ENCODE data around the gene SLC22A31. TPM values are rescaled to one million over a fixed set of nuclear protein-coding genes. Genes with fewer than 3 reads are reported as not detected.

SLC22A31 gene
- total RNA-seq, 2 donors from 2014 or later, result 1.6 to 3.7 TPM

DNA sequence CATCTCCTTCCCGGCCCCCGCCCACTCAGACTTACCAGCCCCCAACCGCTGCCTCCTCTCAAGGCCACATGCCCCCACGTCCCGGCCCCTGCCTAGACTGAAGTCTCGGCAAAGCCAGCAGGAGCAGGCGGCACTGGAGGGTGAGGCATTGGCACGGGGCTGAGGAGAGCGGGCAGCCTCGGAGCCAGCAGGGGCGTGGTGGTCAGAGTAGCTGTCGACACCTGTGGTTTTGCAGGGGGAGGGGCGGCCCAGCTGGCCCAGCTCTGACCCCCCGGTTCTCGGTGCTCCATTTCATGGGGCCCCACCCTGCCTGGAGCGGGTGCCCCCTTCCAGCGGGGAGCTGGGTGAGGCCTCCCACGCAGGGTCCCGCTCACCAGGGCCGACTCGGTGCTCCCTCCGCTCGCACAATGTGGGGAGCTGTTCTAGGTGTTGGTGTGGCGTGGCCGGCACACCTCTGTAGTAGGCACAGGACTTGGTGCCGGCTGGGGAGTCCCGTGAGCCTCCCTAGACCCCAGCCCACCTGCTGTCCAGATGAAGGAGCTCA, 24.1 kb downstream of the SLC22A31 start:
- Mint-ChIP-seq H3K36me3 (no peaks in the 10 kb centered on the region), H3K9me3 (no peaks in the 10 kb centered on the region), H3K27ac (no peak overlapping the region)
- DNase-seq (ENCODE audit: low spot score in 2 of 2), result no peak
- ATAC-seq, result no peak

DNA sequence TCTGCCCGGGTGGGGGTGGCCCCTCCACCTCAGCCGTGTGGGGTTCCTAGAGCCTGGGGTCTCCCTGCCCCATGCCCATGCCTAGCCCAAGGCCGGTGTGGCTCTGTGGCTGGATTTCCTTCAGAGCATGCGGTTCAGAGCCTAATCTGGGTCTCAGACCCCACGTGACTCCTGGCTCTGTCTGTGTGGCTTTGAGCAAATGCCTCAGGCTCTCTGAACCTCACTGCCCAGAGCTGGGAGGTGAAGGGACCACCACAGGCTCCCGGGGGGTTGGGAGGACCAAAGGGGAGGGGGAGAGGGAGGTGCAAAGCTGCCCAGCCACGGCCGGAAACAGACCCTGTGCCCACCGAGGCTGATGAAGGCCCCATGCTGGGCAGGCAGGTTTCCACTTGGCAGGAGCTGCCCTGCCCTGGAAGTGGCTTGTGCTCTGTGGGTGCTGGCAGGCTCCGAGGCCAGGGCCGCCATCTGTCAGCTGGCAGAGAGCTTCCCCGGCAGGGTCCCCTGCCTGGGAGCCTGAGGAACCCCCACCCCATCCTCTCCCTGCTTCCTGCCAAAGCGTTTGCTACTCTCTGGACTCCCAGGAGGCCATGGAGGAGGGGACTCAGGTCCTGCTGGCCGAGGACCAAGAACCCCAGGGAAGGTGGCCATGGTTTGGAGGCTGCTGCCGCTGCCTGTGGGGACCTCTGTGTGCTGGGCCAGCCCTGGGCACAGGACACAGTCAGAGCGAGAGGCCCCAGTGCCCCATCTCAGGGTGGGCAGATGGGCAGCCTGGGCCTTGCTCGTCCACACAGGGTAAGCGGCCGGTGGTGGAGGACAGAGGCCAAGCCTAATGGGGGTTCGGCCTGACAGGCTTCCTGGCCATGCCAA, 24.8 kb downstream of the SLC22A31 start:
- Mint-ChIP-seq H3K9me3 (no peaks in the 10 kb centered on the region), H3K36me3 (no peaks in the 10 kb centered on the region), H3K27ac (no peak overlapping the region)
- ATAC-seq, result no peak
- DNase-seq (ENCODE audit: low spot score in 2 of 2), result no peak

DNA sequence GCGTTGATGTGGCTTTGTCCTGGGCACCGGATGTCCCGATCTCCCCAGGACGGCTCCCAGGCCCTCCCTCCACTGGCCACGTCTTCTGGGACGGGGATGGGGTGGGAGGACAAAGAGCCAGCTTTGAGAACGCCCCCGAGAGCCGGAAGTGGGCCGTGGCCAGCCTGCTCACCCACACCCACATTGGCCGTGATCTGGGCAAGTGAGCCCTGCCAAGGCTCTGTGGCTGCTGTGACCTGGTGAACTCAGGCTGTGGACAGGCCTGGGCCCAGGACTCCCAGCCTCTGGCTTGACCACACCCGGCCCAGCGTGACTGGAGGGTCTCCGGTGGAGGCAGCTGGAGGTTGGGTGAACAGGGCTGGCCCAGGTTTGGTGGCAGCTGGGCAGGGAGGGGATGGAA, 25.5 kb downstream of the SLC22A31 start:
- DNase-seq (ENCODE audit: low spot score in 2 of 2) (no peak), ATAC-seq (no peak)
- H3K9me3 Mint-ChIP-seq, result no peaks in the 10 kb centered on the region
- no peak overlapping the region for H3K27ac Mint-ChIP-seq
- H3K36me3 Mint-ChIP-seq, result no peaks in the 10 kb centered on the region

DNA sequence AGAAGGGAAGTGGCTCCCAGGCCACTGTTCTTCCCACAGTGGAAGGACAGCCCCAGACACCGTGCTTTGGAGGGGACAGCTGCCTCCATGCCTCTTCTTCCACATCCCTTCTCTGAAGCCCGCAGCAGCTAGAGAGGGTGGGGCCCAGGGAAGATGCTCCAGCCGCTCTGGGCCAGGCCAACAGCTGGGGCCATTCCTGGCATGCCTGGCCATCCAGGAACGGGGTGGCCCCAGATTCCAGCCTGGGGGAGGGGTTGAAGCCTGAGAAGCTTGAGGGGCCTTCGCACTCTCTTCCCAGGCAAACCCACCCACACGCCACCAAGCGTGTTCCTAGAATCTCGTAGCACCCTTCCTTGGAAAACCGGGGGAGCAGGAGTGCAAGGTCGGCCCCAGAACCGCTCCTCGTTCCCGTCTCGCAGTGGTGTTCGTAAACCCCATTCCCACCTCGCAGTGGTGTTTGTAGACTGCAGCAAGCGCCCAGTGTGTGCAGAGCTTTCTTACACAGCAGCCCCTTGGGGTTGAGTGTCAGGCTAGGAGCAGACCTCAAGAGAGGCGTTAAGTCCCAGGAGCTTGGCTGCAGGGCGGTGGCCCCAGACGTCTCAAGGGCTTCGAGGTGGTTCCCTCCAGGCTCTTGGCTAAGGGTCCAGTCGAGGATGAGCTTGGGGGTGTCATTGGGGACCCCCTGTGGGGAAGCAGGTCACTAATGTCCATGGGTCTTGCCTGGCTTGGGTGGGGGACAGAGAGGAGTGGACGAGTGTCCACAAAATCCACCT, 26.1 kb downstream of the SLC22A31 start:
- DNase-seq (ENCODE audit: low spot score in 2 of 2) (no peak), ATAC-seq (no peak)
- H3K9me3 Mint-ChIP-seq, result no peaks in the 10 kb centered on the region
- H3K36me3 Mint-ChIP-seq, result no peaks in the 10 kb centered on the region
- H3K27ac Mint-ChIP-seq, result peak overlapping the region in 1 of 2 donors; percentile 14

DNA sequence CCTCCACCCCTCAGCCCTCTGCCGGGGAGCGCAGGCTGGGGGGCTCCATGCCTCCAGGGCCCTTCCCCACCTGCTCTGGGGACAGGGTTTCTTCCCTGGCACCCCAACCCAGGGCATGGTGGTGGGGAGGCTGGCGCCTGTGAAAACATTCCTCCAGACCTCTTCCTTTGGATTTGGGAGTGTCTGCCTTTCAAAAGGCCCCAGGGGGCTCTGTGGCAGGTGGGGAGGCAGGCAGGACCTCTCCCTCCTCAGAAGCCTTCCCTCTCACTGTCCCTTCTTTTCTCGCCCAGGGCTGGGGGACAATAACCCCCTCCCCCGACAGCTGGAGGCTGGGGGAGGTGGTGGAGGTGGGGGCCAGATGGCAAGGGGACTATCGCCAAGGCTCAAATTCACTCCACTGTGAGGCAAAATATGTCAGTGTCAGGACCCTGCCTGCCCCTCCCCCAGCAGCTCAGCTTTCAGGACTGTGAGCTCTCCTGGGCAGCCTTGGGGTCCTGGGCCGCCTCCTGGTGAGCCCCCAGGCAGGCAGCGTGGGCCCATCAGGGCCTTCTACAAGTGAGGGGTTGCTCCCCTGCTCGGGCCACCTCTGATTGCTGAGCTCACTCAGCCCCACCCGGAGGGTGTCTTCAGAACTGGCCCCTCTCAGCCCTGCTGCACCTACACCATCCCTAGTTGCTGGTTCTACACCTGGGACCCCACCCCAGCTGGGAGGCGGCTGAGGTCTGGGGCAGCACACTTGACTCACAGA, 27.0 kb downstream of the SLC22A31 start:
- ATAC-seq (no peak), DNase-seq (ENCODE audit: low spot score in 2 of 2) (no peak)
- no peaks in the 10 kb centered on the region for H3K9me3 Mint-ChIP-seq
- H3K36me3 Mint-ChIP-seq, result no peaks in the 10 kb centered on the region
- H3K27ac Mint-ChIP-seq, result no peak overlapping the region

DNA sequence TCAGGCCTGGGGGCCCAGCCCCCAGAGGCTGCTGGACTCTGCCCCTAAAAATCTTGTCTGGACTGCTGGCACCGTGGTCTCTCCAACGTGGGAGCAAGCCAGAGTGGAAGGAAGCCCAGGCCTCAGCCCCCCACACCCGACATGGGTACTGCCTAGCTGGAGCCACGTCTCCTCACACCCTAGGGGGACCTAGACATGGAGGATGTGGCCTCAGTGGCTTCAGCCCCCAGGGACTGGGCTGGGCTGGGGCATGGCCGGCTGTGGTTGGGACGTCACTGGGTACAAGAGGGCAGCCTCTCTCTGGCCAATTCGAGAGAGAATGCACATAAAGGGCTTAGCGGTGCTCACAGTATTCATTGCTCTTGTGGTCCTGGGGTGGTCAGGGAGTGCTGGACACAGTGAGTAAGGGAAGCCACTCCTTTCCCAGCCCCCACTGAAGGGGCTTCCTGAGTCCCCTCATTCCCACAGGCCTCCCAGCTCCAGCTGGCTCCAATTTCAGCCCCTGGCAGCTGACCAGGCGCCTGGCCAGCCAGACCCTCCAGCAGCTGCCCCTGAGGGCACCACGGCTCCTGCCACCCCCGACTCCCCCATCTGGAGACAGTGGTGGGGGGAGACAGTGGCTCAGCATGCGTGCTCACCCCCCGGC, 27.7 kb downstream of the SLC22A31 start:
- no peak for DNase-seq (ENCODE audit: low spot score in 2 of 2)
- no peaks in the 10 kb centered on the region for H3K36me3 Mint-ChIP-seq
- ATAC-seq, result no peak
- no peak overlapping the region for H3K27ac Mint-ChIP-seq
- no peaks in the 10 kb centered on the region for H3K9me3 Mint-ChIP-seq

DNA sequence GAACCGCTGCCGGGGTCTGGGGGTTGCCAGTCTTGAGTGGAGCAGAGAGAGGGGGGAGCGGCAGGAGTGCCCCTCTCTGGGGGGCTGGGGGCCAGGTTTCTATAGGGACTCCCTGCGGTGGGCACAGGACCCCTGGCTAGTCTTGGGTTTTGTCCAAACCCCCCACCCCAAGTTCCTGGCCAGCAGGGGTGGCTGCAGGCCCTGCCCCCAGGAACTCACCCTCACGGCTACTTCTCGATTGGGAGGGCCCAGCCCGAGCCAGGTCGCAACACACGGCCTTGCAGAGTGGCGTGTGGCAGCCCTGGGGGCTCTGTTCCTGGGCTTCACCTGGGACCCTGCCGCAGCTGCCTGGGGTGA, 28.2 kb downstream of the SLC22A31 start:
- Mint-ChIP-seq H3K27ac (no peak overlapping the region), H3K36me3 (no peaks in the 10 kb centered on the region), H3K9me3 (no peaks in the 10 kb centered on the region)
- ATAC-seq (no peak), DNase-seq (ENCODE audit: low spot score in 2 of 2) (no peak)

DNA sequence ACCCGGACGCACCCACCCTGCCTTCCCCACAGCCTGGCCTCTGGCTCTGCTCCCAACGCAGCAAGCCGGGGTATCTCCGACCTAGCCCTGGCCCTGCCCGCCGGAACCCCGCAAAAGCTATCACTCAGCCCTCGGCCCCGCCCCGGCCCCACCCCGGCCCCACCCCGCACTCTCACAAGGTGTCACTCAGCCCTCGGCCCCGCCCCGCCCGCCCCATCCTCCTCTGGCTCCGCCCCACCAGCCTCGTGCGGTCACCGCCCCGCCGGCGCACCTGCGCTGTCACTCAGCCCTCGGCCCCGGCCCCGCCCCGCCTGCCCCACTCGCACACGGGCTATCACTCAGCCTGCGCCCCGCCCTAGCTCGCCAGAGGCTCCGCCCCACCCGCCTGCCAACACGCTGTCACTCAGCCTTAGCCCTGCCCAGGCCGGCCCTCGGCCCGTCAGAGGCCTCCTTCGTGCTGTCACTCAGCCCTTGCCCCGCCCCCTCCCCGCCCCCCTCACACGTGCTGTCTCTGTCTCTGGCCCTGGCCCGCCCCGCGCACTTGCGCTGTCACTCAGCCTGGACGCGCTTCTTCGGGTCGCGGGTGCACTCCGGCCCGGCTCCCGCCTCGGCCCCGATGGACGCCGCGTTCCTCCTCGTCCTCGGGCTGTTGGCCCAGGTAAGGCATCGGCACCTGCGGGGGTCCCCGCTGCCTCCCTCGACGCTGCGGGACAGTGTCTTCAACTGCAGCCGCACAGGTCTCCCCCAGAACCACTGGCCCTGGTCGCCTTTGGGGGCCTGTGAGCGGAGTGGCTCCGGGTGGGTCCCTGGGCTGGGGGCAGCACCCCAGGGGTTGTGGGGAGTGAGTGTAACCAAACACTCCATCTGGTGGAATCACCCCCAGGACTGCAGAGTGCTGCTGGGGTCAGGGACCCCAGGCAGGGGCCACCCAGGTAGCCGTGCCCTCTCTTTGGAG, 28.8 kb downstream of the SLC22A31 start, which contains the start of gene CDH15:
CDH15 (plus strand) TSS at position 533 of the 955 bp plus-strand sequence; CDS start at position 617, 84 bp downstream.
- ATAC-seq, result peak; percentile 91 to 94
- Mint-ChIP-seq H3K36me3 (no peaks in the 10 kb centered on the region), H3K9me3 (no peaks in the 10 kb centered on the region), H3K27ac (no peak within 1 kb of the TSS)
- peak; percentile 90 to 93 for DNase-seq (ENCODE audit: low spot score in 2 of 2)

DNA sequence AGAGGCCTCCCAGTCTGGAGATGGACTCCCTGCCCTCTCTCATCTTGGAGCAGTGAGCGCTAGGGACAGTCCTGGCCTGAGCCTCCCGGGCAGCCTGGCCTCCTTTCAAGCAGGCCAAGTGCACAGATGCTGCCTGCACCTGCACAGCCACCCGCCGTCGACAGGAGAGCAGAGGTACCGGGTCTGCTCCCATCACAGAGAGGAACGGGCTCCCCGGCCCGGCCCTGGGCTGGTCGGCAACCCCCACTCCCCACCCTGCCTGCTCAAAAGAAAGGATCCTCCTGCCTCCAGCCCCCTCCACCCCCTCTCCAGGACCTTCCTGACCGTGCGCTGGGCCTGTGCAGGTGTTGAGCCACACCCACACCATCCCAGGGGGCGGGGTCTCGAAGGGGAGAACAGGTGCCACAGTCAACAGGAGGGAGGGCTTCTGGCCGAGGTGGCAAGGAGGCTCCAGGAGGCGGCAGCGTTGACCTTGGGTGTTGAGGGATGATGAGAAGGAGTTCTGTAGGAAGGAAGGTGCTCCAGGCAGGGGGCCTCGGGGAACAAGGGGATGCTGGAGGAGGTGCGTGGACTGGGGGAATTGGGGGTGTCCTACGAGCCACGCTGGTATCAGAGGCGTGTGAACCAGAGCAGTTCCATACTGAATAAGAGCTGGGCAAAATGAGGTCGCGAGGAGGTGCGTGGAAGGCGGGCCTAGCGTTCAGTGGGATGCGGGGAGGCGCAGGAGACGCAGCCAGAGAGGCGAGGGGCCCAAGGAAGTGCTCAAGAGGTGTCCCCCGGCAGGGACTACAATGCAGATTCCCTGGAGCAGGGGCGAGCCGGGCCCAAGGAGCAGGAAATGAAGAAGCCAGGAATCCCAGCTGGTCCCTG, 29.8 kb downstream of the SLC22A31 start:
- no peak for ATAC-seq
- Mint-ChIP-seq H3K36me3 (no peaks in the 10 kb centered on the region), H3K9me3 (no peaks in the 10 kb centered on the region), H3K27ac (no peak overlapping the region)
- DNase-seq (ENCODE audit: low spot score in 2 of 2), result no peak

DNA sequence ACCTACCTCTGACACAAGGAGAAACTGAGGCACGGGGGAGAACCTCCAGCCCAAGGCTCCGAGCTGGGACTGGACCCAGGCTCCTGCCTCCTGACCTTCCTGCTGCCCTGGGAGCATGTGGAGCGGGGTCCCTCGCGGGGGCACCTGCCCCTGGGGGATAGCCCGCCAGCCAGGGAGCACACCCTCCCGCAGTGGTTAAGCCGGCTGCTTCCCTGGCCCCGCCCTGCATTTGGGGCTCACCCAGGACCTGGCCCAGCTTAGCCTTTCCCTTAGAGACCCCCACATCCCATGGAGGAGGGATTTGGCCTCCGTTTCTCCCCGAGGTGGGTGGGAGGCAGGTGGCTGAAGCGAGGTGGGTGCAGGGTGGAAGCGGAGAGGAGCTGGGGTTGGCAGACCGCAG, 30.6 kb downstream of the SLC22A31 start:
- ATAC-seq (no peak), DNase-seq (ENCODE audit: low spot score in 2 of 2) (no peak)
- H3K27ac Mint-ChIP-seq, result no peak overlapping the region
- no peaks in the 10 kb centered on the region for H3K9me3 Mint-ChIP-seq
- no peaks in the 10 kb centered on the region for H3K36me3 Mint-ChIP-seq

DNA sequence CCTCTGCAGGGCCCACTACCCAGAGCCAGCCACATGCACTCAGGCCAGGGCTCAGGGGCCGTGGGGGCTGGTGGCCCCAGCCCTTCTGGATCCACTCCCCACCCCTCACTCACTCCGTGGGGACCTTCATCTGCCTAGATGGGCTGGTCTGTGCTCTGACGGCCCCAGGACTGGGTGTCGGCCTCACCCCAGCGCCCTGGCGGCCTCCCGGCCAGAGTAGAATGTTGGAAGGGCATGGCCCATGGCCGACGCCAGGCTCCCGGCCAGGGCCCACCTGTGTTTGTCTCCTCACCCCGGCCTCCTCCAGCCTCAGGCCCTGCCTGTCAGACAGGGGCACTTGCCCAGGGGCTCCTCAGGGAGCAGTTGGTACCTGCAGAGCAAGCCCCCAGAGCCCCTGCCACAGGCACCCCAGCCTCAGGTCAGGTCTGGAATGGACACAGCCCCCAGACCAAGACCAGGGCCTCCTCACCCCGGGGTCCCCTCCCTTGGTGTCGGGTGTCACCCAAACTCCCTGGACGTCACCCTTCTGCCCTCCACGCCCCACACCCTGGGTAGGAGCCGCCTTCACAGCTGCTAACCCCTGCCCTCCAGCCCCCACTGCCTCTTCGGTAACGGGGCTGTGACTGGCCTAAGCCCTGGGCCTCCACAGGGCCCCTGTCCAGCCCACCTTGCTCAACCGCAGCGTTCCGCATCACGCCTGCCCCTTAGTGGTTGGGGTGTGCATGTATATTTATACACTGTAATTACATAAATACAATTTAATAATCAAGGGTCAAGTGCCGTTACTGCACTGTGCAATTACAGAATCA, 31.8 kb downstream of the SLC22A31 start:
- H3K9me3 Mint-ChIP-seq, result no peaks in the 10 kb centered on the region
- ATAC-seq (no peak), DNase-seq (ENCODE audit: low spot score in 2 of 2) (no peak)
- peak overlapping the region in 1 of 2 donors; percentile 59 for H3K27ac Mint-ChIP-seq
- H3K36me3 Mint-ChIP-seq, result no peaks in the 10 kb centered on the region

DNA sequence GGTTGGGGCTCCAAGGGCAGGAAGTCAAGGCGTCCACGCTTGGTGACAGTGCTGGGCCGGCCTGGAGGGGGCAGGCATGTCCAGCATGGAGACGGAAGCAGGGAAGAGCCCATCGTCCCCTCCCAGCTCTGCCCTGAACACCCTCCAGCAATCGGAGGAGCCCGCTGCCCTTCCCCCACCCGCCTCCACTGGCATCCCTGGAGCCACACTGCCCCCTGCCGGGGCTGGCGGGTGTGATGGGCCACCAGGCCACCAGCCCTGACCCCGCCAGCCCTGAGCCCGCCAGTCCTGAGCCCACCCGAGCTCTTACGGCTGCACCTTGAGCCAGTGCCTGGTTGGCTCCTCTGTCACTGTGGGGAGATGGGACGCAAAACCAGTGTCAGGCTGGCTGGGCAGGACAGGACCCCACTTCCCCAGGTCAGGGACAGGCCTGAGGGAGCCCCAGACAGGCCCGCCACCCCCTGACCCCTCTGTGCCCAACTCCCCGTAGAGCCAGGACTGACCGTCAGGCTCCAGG, 32.9 kb downstream of the SLC22A31 start:
- peak; percentile 42 to 46 for ATAC-seq
- Mint-ChIP-seq H3K9me3 (no peaks in the 10 kb centered on the region), H3K36me3 (no peaks in the 10 kb centered on the region), H3K27ac (peak overlapping the region in 1 of 2 donors; percentile 59)
- peak; percentile 83 to 98 for DNase-seq (ENCODE audit: low spot score in 2 of 2)

DNA sequence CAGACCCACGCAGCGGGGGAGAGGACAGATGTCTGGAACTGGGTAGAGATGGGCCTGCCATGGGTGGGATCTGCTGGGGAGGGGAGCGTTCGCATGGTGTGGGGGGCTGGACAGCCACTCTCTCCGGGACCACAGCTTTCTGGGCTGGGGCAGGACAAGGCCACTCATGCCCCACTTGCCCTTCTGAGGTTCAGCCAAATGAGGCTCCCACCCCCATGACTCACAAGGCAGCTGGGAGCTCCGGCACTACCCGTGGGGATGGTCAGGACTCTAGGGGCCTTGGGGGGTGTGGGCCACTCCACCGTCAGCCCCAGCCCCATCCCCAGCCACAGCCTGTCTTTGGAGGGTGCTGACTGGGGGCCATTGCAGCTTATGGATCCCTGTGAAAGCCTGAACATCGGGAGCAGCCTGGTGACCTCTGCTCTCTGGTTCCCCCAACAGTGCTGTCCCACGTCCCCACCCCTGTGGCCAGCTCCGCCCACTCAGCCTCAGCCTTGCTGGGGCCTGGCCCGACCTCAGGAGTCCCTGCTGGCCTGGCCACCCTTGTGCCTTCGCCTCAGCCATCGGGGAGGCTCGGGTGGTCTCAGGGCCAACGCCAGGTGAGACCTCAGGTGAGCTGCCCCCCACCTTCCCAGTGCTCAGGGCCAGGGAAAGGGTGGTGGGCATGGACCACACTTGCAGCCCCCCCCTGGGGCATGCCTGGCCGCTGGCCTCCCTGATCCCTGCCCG, 33.5 kb downstream of the SLC22A31 start:
- ATAC-seq (no peak), DNase-seq (ENCODE audit: low spot score in 2 of 2) (no peak)
- no peaks in the 10 kb centered on the region for H3K9me3 Mint-ChIP-seq
- no peaks in the 10 kb centered on the region for H3K36me3 Mint-ChIP-seq
- peak overlapping the region in 1 of 2 donors; percentile 77 for H3K27ac Mint-ChIP-seq
